ENCODE data around the gene ITIH5. TPM values are rescaled to one million over a fixed set of nuclear protein-coding genes. Genes with fewer than 3 reads are reported as not detected.

ITIH5 gene
- polyA plus RNA-seq, 4 donors = 0.54 to 5.8 (median 2.4) TPM

GRCh38 chr10:7625836-7626235 is 40.9 kb downstream of the ITIH5 start:
- Histone ChIP-seq H3K36me3 (ENCODE audit: control insufficient read depth in 3 of 3, insufficient read depth in 2 of 3, low read depth in 1 of 3, low read length in 3 of 3) (no peaks in the 10 kb centered on the region), H3K27ac (ENCODE audit: low read depth in 1 of 3, low read length in 2 of 3) (peak overlapping the region in 1 of 3 donors; percentile 57), H3K27me3 (ENCODE audit: control insufficient read depth in 3 of 3, insufficient read depth in 3 of 3, low read length in 3 of 3) (peaks cover 0 to 2% (median 0%) of the 10 kb centered on the region in 3 donors), H3K4me3 (ENCODE audit: low read depth in 1 of 3, low read length in 3 of 3) (no peak overlapping the region), H3K4me1 (ENCODE audit: control insufficient read depth in 3 of 3, insufficient read depth in 2 of 3, low read depth in 1 of 3, low read length in 2 of 3) (no peaks in the 10 kb centered on the region), H3K9me3 (ENCODE audit: control insufficient read depth in 2 of 2, insufficient read depth in 1 of 2, low read depth in 1 of 2, low read length in 1 of 2) (no peaks in the 10 kb centered on the region)
- no peak for FAIRE-seq
- no peak for DNase-seq
- 75 to 78% (median 76%) methylated on average over 7 of the region's 7 CpGs for WGBS, 3 donors

GRCh38 chr10:7625009-7625408 is 41.8 kb downstream of the ITIH5 start:
- FAIRE-seq (no peak), DNase-seq (no peak)
- H3K27ac ChIP-seq (ENCODE audit: low read depth in 1 of 3, low read length in 2 of 3) = no peak overlapping the region
- H3K4me3 ChIP-seq (ENCODE audit: low read depth in 1 of 3, low read length in 3 of 3) = no peak overlapping the region
- 85 to 96% (median 93%) methylated on average over 2 of the region's 2 CpGs for WGBS, 3 donors
- no peaks in the 10 kb centered on the region for H3K36me3 ChIP-seq (ENCODE audit: control insufficient read depth in 3 of 3, insufficient read depth in 2 of 3, low read depth in 1 of 3, low read length in 3 of 3)
- H3K4me1 ChIP-seq (ENCODE audit: control insufficient read depth in 3 of 3, insufficient read depth in 2 of 3, low read depth in 1 of 3, low read length in 2 of 3) = no peaks in the 10 kb centered on the region
- no peaks in the 10 kb centered on the region for H3K9me3 ChIP-seq (ENCODE audit: control insufficient read depth in 2 of 2, insufficient read depth in 1 of 2, low read depth in 1 of 2, low read length in 1 of 2)
- peaks cover 0 to 2% (median 0%) of the 10 kb centered on the region in 3 donors for H3K27me3 ChIP-seq (ENCODE audit: control insufficient read depth in 3 of 3, insufficient read depth in 3 of 3, low read length in 3 of 3)

- DNase-seq = no peak
- no peak overlapping the region for H3K27ac ChIP-seq (ENCODE audit: low read depth in 1 of 3, low read length in 2 of 3)
- FAIRE-seq = no peak
- no peak overlapping the region for H3K4me3 ChIP-seq (ENCODE audit: low read depth in 1 of 3, low read length in 3 of 3)
- no peaks in the 10 kb centered on the region for H3K36me3 ChIP-seq (ENCODE audit: control insufficient read depth in 3 of 3, insufficient read depth in 2 of 3, low read depth in 1 of 3, low read length in 3 of 3)
- peaks cover 0 to 2% (median 0%) of the 10 kb centered on the region in 3 donors for H3K27me3 ChIP-seq (ENCODE audit: control insufficient read depth in 3 of 3, insufficient read depth in 3 of 3, low read length in 3 of 3)
- 36 to 44% (median 38%) methylated on average over 6 of the region's 6 CpGs for WGBS, 3 donors
- H3K9me3 ChIP-seq (ENCODE audit: control insufficient read depth in 2 of 2, insufficient read depth in 1 of 2, low read depth in 1 of 2, low read length in 1 of 2) = no peaks in the 10 kb centered on the region
- H3K4me1 ChIP-seq (ENCODE audit: control insufficient read depth in 3 of 3, insufficient read depth in 2 of 3, low read depth in 1 of 3, low read length in 2 of 3) = no peaks in the 10 kb centered on the region
Measured at GRCh38 chr10:7622969-7623368, 43.8 kb downstream of the ITIH5 start.

GRCh38 chr10:7618461-7618860 is 48.3 kb downstream of the ITIH5 start:
- H3K27me3 ChIP-seq (ENCODE audit: control insufficient read depth in 3 of 3, insufficient read depth in 3 of 3, low read length in 3 of 3) = peaks cover 0 to 2% (median 0%) of the 10 kb centered on the region in 3 donors
- 25 to 30% (median 30%) methylated on average over 2 of the region's 2 CpGs for WGBS, 3 donors
- FAIRE-seq = no peak
- no peaks in the 10 kb centered on the region for H3K4me1 ChIP-seq (ENCODE audit: control insufficient read depth in 3 of 3, insufficient read depth in 2 of 3, low read depth in 1 of 3, low read length in 2 of 3)
- DNase-seq = no peak
- no peaks in the 10 kb centered on the region for H3K9me3 ChIP-seq (ENCODE audit: control insufficient read depth in 2 of 2, insufficient read depth in 1 of 2, low read depth in 1 of 2, low read length in 1 of 2)
- no peak overlapping the region for H3K4me3 ChIP-seq (ENCODE audit: low read depth in 1 of 3, low read length in 3 of 3)
- no peak overlapping the region for H3K27ac ChIP-seq (ENCODE audit: low read depth in 1 of 3, low read length in 2 of 3)
- H3K36me3 ChIP-seq (ENCODE audit: control insufficient read depth in 3 of 3, insufficient read depth in 2 of 3, low read depth in 1 of 3, low read length in 3 of 3) = no peaks in the 10 kb centered on the region

GRCh38 chr10:7611909-7612308 is 54.9 kb downstream of the ITIH5 start:
- FAIRE-seq (no peak), DNase-seq (no peak)
- H3K9me3 ChIP-seq (ENCODE audit: control insufficient read depth in 2 of 2, insufficient read depth in 1 of 2, low read depth in 1 of 2, low read length in 1 of 2) = no peaks in the 10 kb centered on the region
- H3K36me3 ChIP-seq (ENCODE audit: control insufficient read depth in 3 of 3, insufficient read depth in 2 of 3, low read depth in 1 of 3, low read length in 3 of 3) = no peaks in the 10 kb centered on the region
- H3K27ac ChIP-seq (ENCODE audit: low read depth in 1 of 3, low read length in 2 of 3) = no peak overlapping the region
- WGBS, 3 donors = 86 to 93% (median 90%) methylated on average over 3 of the region's 3 CpGs
- H3K4me1 ChIP-seq (ENCODE audit: control insufficient read depth in 3 of 3, insufficient read depth in 2 of 3, low read depth in 1 of 3, low read length in 2 of 3) = no peaks in the 10 kb centered on the region
- no peaks in the 10 kb centered on the region for H3K27me3 ChIP-seq (ENCODE audit: control insufficient read depth in 3 of 3, insufficient read depth in 3 of 3, low read length in 3 of 3)
- H3K4me3 ChIP-seq (ENCODE audit: low read depth in 1 of 3, low read length in 3 of 3) = no peak overlapping the region

GRCh38 chr10:7610651-7611389 is 55.9 kb downstream of the ITIH5 start:
- no peaks in the 10 kb centered on the region for H3K9me3 ChIP-seq (ENCODE audit: control insufficient read depth in 2 of 2, insufficient read depth in 1 of 2, low read depth in 1 of 2, low read length in 1 of 2)
- no peak for FAIRE-seq
- no peaks in the 10 kb centered on the region for H3K36me3 ChIP-seq (ENCODE audit: control insufficient read depth in 3 of 3, insufficient read depth in 2 of 3, low read depth in 1 of 3, low read length in 3 of 3)
- WGBS, 3 donors = 67 to 81% (median 81%) methylated on average over 7 of the region's 7 CpGs
- no peaks in the 10 kb centered on the region for H3K4me1 ChIP-seq (ENCODE audit: control insufficient read depth in 3 of 3, insufficient read depth in 2 of 3, low read depth in 1 of 3, low read length in 2 of 3)
- no peaks in the 10 kb centered on the region for H3K27me3 ChIP-seq (ENCODE audit: control insufficient read depth in 3 of 3, insufficient read depth in 3 of 3, low read length in 3 of 3)
- no peak overlapping the region for H3K27ac ChIP-seq (ENCODE audit: low read depth in 1 of 3, low read length in 2 of 3)
- H3K4me3 ChIP-seq (ENCODE audit: low read depth in 1 of 3, low read length in 3 of 3) = no peak overlapping the region
- no peak for DNase-seq

GRCh38 chr10:7610026-7610425 is 56.7 kb downstream of the ITIH5 start:
- no peak for FAIRE-seq
- Histone ChIP-seq H3K36me3 (ENCODE audit: control insufficient read depth in 3 of 3, insufficient read depth in 2 of 3, low read depth in 1 of 3, low read length in 3 of 3) (no peaks in the 10 kb centered on the region), H3K27me3 (ENCODE audit: control insufficient read depth in 3 of 3, insufficient read depth in 3 of 3, low read length in 3 of 3) (no peaks in the 10 kb centered on the region), H3K4me3 (ENCODE audit: low read depth in 1 of 3, low read length in 3 of 3) (no peak overlapping the region), H3K4me1 (ENCODE audit: control insufficient read depth in 3 of 3, insufficient read depth in 2 of 3, low read depth in 1 of 3, low read length in 2 of 3) (no peaks in the 10 kb centered on the region), H3K27ac (ENCODE audit: low read depth in 1 of 3, low read length in 2 of 3) (no peak overlapping the region), H3K9me3 (ENCODE audit: control insufficient read depth in 2 of 2, insufficient read depth in 1 of 2, low read depth in 1 of 2, low read length in 1 of 2) (no peaks in the 10 kb centered on the region)
- no peak for DNase-seq
- 52 to 62% (median 56%) methylated on average over 3 of the region's 3 CpGs for WGBS, 3 donors

- DNase-seq (no peak), FAIRE-seq (no peak)
- H3K27me3 ChIP-seq (ENCODE audit: control insufficient read depth in 3 of 3, insufficient read depth in 3 of 3, low read length in 3 of 3) = no peaks in the 10 kb centered on the region
- no peak overlapping the region for H3K27ac ChIP-seq (ENCODE audit: low read depth in 1 of 3, low read length in 2 of 3)
- no peaks in the 10 kb centered on the region for H3K36me3 ChIP-seq (ENCODE audit: control insufficient read depth in 3 of 3, insufficient read depth in 2 of 3, low read depth in 1 of 3, low read length in 3 of 3)
- no peaks in the 10 kb centered on the region for H3K9me3 ChIP-seq (ENCODE audit: control insufficient read depth in 2 of 2, insufficient read depth in 1 of 2, low read depth in 1 of 2, low read length in 1 of 2)
- no peaks in the 10 kb centered on the region for H3K4me1 ChIP-seq (ENCODE audit: control insufficient read depth in 3 of 3, insufficient read depth in 2 of 3, low read depth in 1 of 3, low read length in 2 of 3)
- 50 to 75% (median 53%) methylated on average over 5 of the region's 5 CpGs for WGBS, 3 donors
- no peak overlapping the region for H3K4me3 ChIP-seq (ENCODE audit: low read depth in 1 of 3, low read length in 3 of 3)
Measured at GRCh38 chr10:7609556-7609955, 57.2 kb downstream of the ITIH5 start.

GRCh38 chr10:7608001-7608400 is 58.8 kb downstream of the ITIH5 start:
- no peak for FAIRE-seq
- Histone ChIP-seq H3K36me3 (ENCODE audit: control insufficient read depth in 3 of 3, insufficient read depth in 2 of 3, low read depth in 1 of 3, low read length in 3 of 3) (no peaks in the 10 kb centered on the region), H3K27ac (ENCODE audit: low read depth in 1 of 3, low read length in 2 of 3) (no peak overlapping the region), H3K4me3 (ENCODE audit: low read depth in 1 of 3, low read length in 3 of 3) (no peak overlapping the region), H3K27me3 (ENCODE audit: control insufficient read depth in 3 of 3, insufficient read depth in 3 of 3, low read length in 3 of 3) (no peaks in the 10 kb centered on the region), H3K4me1 (ENCODE audit: control insufficient read depth in 3 of 3, insufficient read depth in 2 of 3, low read depth in 1 of 3, low read length in 2 of 3) (no peaks in the 10 kb centered on the region), H3K9me3 (ENCODE audit: control insufficient read depth in 2 of 2, insufficient read depth in 1 of 2, low read depth in 1 of 2, low read length in 1 of 2) (no peaks in the 10 kb centered on the region)
- 83 to 91% (median 85%) methylated on average over 11 of the region's 11 CpGs for WGBS, 3 donors
- no peak for DNase-seq

Data from small intestine (tissue), 7 donors.